Vagina (tissue), 2 donors: ENCODE measurements around the gene PARD3.

Source experiments
- POLR2A ChIP-seq, 2 donors: fragments of 450-650 bp; IDR thresholded peaks; one replicate each; pipeline ENCODE4 v1.6.1; 2017; ENCODE audit warnings: antibody characterized with exemption in 2 of 2, mild to moderate bottlenecking in 2 of 2, moderate library complexity in 2 of 2
- POLR2AphosphoS5 ChIP-seq, 2 donors: sonication (generic); formaldehyde crosslinking; IDR thresholded peaks; one replicate each; pipeline ENCODE4 v1.9.0; 2017; ENCODE audit warnings: antibody characterized with exemption in 2 of 2, mild to moderate bottlenecking in 2 of 2, low read depth in 1 of 2; ENCODE audit not compliant: insufficient read depth in 1 of 2
- TF ChIP-seq, protein P1 (sequence below), 3 experiments: fragments of 450-650 bp in 2 of 3; fragments of 200-600 bp in 1 of 3; sonication (generic) in 1 of 3; IDR thresholded peaks; one replicate each; pipeline ENCODE4 v1.5.1; 2017 to 2019; ENCODE audit warnings: antibody characterized with exemption in 3 of 3, mild to moderate bottlenecking in 2 of 3, moderate library complexity in 2 of 3

GRCh38 chr10:34726862-34727261, 88.2 kb downstream of the PARD3 start:
- no peak for TF ChIP-seq POLR2A (IDR thresholded peaks at IDR 0.05)
- TF ChIP-seq POLR2AphosphoS5 (IDR thresholded peaks at IDR 0.05; ENCODE audit: insufficient read depth in 1 of 2, low read depth in 1 of 2) = no peak
- TF ChIP-seq, protein P1, sequence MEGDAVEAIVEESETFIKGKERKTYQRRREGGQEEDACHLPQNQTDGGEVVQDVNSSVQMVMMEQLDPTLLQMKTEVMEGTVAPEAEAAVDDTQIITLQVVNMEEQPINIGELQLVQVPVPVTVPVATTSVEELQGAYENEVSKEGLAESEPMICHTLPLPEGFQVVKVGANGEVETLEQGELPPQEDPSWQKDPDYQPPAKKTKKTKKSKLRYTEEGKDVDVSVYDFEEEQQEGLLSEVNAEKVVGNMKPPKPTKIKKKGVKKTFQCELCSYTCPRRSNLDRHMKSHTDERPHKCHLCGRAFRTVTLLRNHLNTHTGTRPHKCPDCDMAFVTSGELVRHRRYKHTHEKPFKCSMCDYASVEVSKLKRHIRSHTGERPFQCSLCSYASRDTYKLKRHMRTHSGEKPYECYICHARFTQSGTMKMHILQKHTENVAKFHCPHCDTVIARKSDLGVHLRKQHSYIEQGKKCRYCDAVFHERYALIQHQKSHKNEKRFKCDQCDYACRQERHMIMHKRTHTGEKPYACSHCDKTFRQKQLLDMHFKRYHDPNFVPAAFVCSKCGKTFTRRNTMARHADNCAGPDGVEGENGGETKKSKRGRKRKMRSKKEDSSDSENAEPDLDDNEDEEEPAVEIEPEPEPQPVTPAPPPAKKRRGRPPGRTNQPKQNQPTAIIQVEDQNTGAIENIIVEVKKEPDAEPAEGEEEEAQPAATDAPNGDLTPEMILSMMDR (IDR thresholded peaks at IDR 0.05) = no peak
